Lower lobe of right lung (tissue), 2 donors: ENCODE data around the gene PER2. TPM values are rescaled to one million over a fixed set of nuclear protein-coding genes. Genes with fewer than 3 reads are reported as not detected.
"Not testable (repeated sequence)": the region's sequence is repeated elsewhere in the genome, so short reads cannot be mapped to it uniquely, and the experiment has no call there.

Experiments
- ATAC-seq, 2 donors: fragments of 200-7000 bp; cut with Tn5 transposase; one replicate each; pipeline ENCODE4 v1.9.1; 2020 to 2022; ENCODE audit warnings: mild to moderate bottlenecking in 2 of 2, moderate library complexity in 2 of 2
- DNase-seq: peaks from one replicate; pipeline ENCODE4 v3.0.0-alpha.2; 2020
- H3K27ac ChIP-seq: fragments of 200-600 bp; one replicate; pipeline ENCODE4 v1.8.0; 2022
- H3K27me3 ChIP-seq: fragments of 200-600 bp; one replicate; pipeline ENCODE4 v1.8.0; 2022; ENCODE audit warnings: low read depth
- H3K36me3 ChIP-seq: fragments of 200-600 bp; one replicate; pipeline ENCODE4 v1.8.0; 2022; ENCODE audit warnings: mild to moderate bottlenecking
- H3K4me1 ChIP-seq: fragments of 200-600 bp; one replicate; pipeline ENCODE4 v1.8.0; 2022
- H3K4me3 ChIP-seq: fragments of 200-600 bp; one replicate; pipeline ENCODE4 v1.8.0; 2022; ENCODE audit warnings: mild to moderate bottlenecking
- H3K9me3 ChIP-seq: fragments of 200-600 bp; one replicate; pipeline ENCODE4 v1.8.0; 2022
- intact Hi-C: fragments of 100-400 bp; cut with DNase I; formaldehyde crosslinking; loops from one replicate; pipeline ENCODE4 v1.11.0; 2022
- total RNA-seq: library from RNA; stranded (reverse); fragmentation: NEBNext Ultra II Directional; extraction: Animal tissue kit (Norgen Biotek cat#: 25700); gene quantifications from one replicate; pipeline ENCODE4 v1.2.1, GENCODE V29; 2021
- TF ChIP-seq, protein P1 (sequence below): fragments of 200-600 bp; IDR thresholded peaks from one replicate; pipeline ENCODE4 v1.8.0; 2022; ENCODE audit warnings: antibody characterized with exemption, mild to moderate bottlenecking
- donor health status: DM: no; HTN: yes; CAD: no; lungs with severe emphysema.

Gene PER2
- total RNA-seq, 1 donor from 2014 or later, result 24.9 TPM

GRCh38 chr2:238278626-238279323 is 9.6 kb downstream of the PER2 start:
- ATAC-seq (no peak), DNase-seq (peak; percentile 28)
- Histone ChIP-seq H3K9me3 (no peaks in the 10 kb centered on the region), H3K4me3 (no peak overlapping the region), H3K36me3 (peaks cover 40% of the 10 kb centered on the region), H3K27ac (no peak overlapping the region), H3K27me3 (no peaks in the 10 kb centered on the region), H3K4me1 (peaks cover 25% of the 10 kb centered on the region)
- TF ChIP-seq, protein P1, sequence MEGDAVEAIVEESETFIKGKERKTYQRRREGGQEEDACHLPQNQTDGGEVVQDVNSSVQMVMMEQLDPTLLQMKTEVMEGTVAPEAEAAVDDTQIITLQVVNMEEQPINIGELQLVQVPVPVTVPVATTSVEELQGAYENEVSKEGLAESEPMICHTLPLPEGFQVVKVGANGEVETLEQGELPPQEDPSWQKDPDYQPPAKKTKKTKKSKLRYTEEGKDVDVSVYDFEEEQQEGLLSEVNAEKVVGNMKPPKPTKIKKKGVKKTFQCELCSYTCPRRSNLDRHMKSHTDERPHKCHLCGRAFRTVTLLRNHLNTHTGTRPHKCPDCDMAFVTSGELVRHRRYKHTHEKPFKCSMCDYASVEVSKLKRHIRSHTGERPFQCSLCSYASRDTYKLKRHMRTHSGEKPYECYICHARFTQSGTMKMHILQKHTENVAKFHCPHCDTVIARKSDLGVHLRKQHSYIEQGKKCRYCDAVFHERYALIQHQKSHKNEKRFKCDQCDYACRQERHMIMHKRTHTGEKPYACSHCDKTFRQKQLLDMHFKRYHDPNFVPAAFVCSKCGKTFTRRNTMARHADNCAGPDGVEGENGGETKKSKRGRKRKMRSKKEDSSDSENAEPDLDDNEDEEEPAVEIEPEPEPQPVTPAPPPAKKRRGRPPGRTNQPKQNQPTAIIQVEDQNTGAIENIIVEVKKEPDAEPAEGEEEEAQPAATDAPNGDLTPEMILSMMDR, result no peak
- intact Hi-C loops, result no loop called here

- Histone ChIP-seq H3K27ac (no peak overlapping the region), H3K27me3 (no peaks in the 10 kb centered on the region), H3K4me3 (no peak overlapping the region), H3K36me3 (peaks cover 47% of the 10 kb centered on the region), H3K9me3 (no peaks in the 10 kb centered on the region), H3K4me1 (peaks cover 20% of the 10 kb centered on the region)
- intact Hi-C loops, result no loop called here
- ATAC-seq, result no peak
- peak; percentile 43 for DNase-seq
- TF ChIP-seq, protein P1, result no peak
These were observed 10.7 kb downstream of the PER2 start for GRCh38 chr2:238277695-238278094.

- ATAC-seq (no peak), DNase-seq (peak; percentile 39)
- H3K4me3 ChIP-seq, result no peak overlapping the region
- intact Hi-C loops, result no loop called here
- H3K36me3 ChIP-seq, result peaks cover 79% of the 10 kb centered on the region
- H3K27me3 ChIP-seq, result no peaks in the 10 kb centered on the region
- peak overlapping the region; percentile 6 for H3K27ac ChIP-seq
- TF ChIP-seq, protein P1, result no peak
- peaks cover 7% of the 10 kb centered on the region for H3K4me1 ChIP-seq
- no peaks in the 10 kb centered on the region for H3K9me3 ChIP-seq
These were observed 14.1 kb downstream of the PER2 start for GRCh38 chr2:238274152-238274865.

DNA sequence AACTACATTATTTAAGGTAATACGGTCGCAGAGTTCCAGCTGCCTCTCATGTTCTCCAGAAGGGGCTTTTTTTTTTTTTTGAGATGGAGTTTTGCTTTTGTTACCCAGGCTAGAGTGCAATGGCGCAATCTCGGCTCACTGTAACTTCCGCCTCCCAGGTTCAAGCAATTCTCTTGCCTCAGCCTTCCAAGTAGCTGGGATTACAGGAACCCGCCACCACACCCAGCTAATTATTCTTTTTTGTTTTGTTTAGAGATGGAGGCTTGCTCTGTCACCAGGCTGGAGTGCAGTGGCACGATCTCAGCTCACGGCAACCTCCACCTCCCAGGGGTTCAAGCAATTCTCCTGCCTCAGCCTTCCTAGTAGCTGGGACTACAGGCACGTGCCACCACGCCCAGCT is 15.0 kb downstream of the PER2 start:
- intact Hi-C loops, H3K27me3 ChIP-seq, H3K27ac ChIP-seq, H3K4me1 ChIP-seq, H3K4me3 ChIP-seq, H3K9me3 ChIP-seq: not testable (repeated sequence)
- DNase-seq (peak; percentile 69), ATAC-seq (peak in 1 of 2 donors; percentile 20)
- H3K36me3 ChIP-seq, result peaks cover 87% of the 10 kb centered on the region

DNA sequence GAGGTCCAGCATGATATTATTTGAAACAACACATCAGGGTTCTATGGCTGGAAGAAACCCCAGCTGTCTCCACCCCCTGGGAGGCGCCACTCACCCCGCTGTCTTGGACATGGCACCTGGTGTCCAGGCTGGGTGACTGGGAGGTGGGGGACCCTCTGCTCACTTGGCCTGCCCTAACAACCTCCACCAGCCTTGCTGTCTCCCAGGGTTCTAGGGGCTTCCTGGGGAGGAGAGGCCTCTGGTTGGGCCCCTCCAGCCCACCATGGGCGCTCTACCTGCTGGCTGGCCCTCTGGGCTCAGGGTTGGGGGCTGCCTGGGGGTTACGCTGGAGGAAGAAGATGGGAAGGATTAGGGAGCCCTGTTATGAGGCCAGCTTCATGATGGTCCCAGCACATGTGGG is 16.3 kb downstream of the PER2 start:
- peaks cover 93% of the 10 kb centered on the region for H3K36me3 ChIP-seq
- ATAC-seq, result peak in 1 of 2 donors; percentile 22
- TF ChIP-seq, protein P1, result no peak
- intact Hi-C loops, result no loop called here
- peak; percentile 16 for DNase-seq
- H3K4me3 ChIP-seq, result no peak overlapping the region
- H3K9me3 ChIP-seq, result no peaks in the 10 kb centered on the region
- H3K4me1 ChIP-seq, result peaks cover 7% of the 10 kb centered on the region
- no peak overlapping the region for H3K27ac ChIP-seq
- no peaks in the 10 kb centered on the region for H3K27me3 ChIP-seq

- H3K4me1 ChIP-seq, H3K9me3 ChIP-seq, ATAC-seq, intact Hi-C loops, H3K4me3 ChIP-seq, H3K27me3 ChIP-seq, H3K27ac ChIP-seq: not testable (repeated sequence)
- H3K36me3 ChIP-seq, result peaks cover 93% of the 10 kb centered on the region
- peak; percentile 5 for DNase-seq
These were observed 16.7 kb downstream of the PER2 start for GRCh38 chr2:238271686-238272085.
